GM18861 (cell line): ENCODE results near the gene TIGD6.

Experiments used
- ATAC-seq: cut with Tn5 transposase; IDR thresholded peaks from one replicate; pipeline ENCODE4 v1.9.1; 2021; ENCODE audit not compliant: unreplicated experiment

TIGD6 gene

GRCh38 chr5:150017226-150018005 is 17.0 kb upstream of the TIGD6 start:
- no peak for ATAC-seq

GRCh38 chr5:150016537-150016936 is 16.1 kb upstream of the TIGD6 start:
- no peak for ATAC-seq

- ATAC-seq = no peak
These were observed 15.0 kb upstream of the TIGD6 start for GRCh38 chr5:150015415-150015814.

GRCh38 chr5:150014456-150014855 is 14.0 kb upstream of the TIGD6 start:
- no peak for ATAC-seq

GRCh38 chr5:150013931-150014330 is 13.5 kb upstream of the TIGD6 start:
- ATAC-seq = no peak

- ATAC-seq = no peak
These were observed 9.4 kb upstream of the TIGD6 start for GRCh38 chr5:150009671-150010387.

- ATAC-seq = no peak
These were observed 6.6 kb upstream of the TIGD6 start for GRCh38 chr5:150007050-150007449.

- no peak for ATAC-seq
These were observed 5.9 kb upstream of the TIGD6 start for GRCh38 chr5:150006318-150006717.

- ATAC-seq = peak; percentile 70
These were observed 1.4 kb upstream of the TIGD6 start for GRCh38 chr5:150001660-150002486.

- ATAC-seq = peak; percentile 8
These were observed 671 bp upstream of the TIGD6 start for GRCh38 chr5:150000990-150001659.

- no peak for ATAC-seq
These were observed 593 bp downstream of the TIGD6 start for GRCh38 chr5:149999866-150000255.

GRCh38 chr5:149999359-149999758 is 1.1 kb downstream of the TIGD6 start:
- ATAC-seq = no peak

GRCh38 chr5:149998281-149998680 is 2.2 kb downstream of the TIGD6 start:
- no peak for ATAC-seq

- no peak for ATAC-seq
These were observed 4.1 kb downstream of the TIGD6 start for GRCh38 chr5:149996205-149996890.

GRCh38 chr5:149995385-149996204 is 4.9 kb downstream of the TIGD6 start:
- no peak for ATAC-seq

GRCh38 chr5:149993471-149993870 is 7.0 kb downstream of the TIGD6 start:
- no peak for ATAC-seq

GRCh38 chr5:149990518-149991376 is 9.7 kb downstream of the TIGD6 start:
- peak; percentile 80 for ATAC-seq

GRCh38 chr5:149988126-149988525 is 12.3 kb downstream of the TIGD6 start:
- no peak for ATAC-seq

GRCh38 chr5:149982505-149982904 is 17.9 kb downstream of the TIGD6 start:
- ATAC-seq = no peak
